Measurements from ENCODE around the gene INPP5B. TPM values are rescaled to one million over a fixed set of nuclear protein-coding genes. Genes with fewer than 3 reads are reported as not detected.

INPP5B gene
- total RNA-seq, 2 donors from 2014 or later = 14.3 to 24.6 TPM

GRCh38 chr1:37845786-37846185 is 101.1 kb downstream of the INPP5B start:
- H3K4me1 ChIP-seq = peaks cover 5% of the 10 kb centered on the region
- no peaks in the 10 kb centered on the region for H3K9me3 ChIP-seq
- H3K27me3 ChIP-seq = no peaks in the 10 kb centered on the region
- no peak overlapping the region for H3K9ac ChIP-seq (ENCODE audit: low read depth in 2 of 2, low read length in 2 of 2)
- H3K27ac ChIP-seq = peak overlapping the region; percentile 71
- DNase-seq = no peak
- H3K36me3 ChIP-seq = no peaks in the 10 kb centered on the region
- H3K4me3 ChIP-seq = no peak overlapping the region
- TF ChIP-seq CTCF (IDR thresholded peaks at IDR 0.05) = no peak
- intact Hi-C loops (cut with DNase I) = no loop called here

- DNase-seq = no peak
- Histone ChIP-seq H3K4me1 (peaks cover 5% of the 10 kb centered on the region), H3K27ac (no peak overlapping the region), H3K27me3 (no peaks in the 10 kb centered on the region), H3K4me3 (no peak overlapping the region), H3K36me3 (no peaks in the 10 kb centered on the region), H3K9ac (ENCODE audit: low read depth in 2 of 2, low read length in 2 of 2) (no peak overlapping the region), H3K9me3 (no peaks in the 10 kb centered on the region)
- intact Hi-C loops (cut with DNase I) = no loop called here
- no peak for TF ChIP-seq CTCF (IDR thresholded peaks at IDR 0.05)
Observed at GRCh38 chr1:37845049-37845646, 101.7 kb downstream of the INPP5B start.

- no peak for DNase-seq
- no peak overlapping the region for H3K4me3 ChIP-seq
- H3K27me3 ChIP-seq = no peaks in the 10 kb centered on the region
- no peaks in the 10 kb centered on the region for H3K9me3 ChIP-seq
- no peaks in the 10 kb centered on the region for H3K36me3 ChIP-seq
- peaks cover 5% of the 10 kb centered on the region for H3K4me1 ChIP-seq
- no peak for TF ChIP-seq CTCF (IDR thresholded peaks at IDR 0.05)
- no peak overlapping the region for H3K9ac ChIP-seq (ENCODE audit: low read depth in 2 of 2, low read length in 2 of 2)
- no peak overlapping the region for H3K27ac ChIP-seq
- intact Hi-C loops (cut with DNase I) = no loop called here
Observed at GRCh38 chr1:37844536-37844935, 102.3 kb downstream of the INPP5B start.

DNA sequence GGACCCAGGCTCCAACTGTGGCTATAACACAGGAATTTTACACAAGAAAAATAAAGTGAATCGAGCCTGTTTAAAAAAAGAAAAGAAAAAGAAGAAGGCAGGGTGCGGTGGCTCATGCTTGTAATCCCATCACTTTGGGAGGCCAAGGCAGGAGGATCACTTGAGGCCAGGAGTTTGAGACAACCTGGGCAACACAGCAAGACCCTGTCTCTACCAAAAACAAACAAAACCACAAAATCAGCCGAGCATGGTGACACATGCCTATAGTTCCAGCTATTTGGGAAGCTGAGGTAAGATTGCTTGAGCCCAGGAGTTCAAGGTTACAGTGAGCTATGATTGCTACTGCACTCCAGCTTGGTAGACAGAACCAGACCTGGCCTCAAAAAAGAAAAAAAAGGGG is 105.2 kb downstream of the INPP5B start:
- Histone ChIP-seq H3K27me3 (no peaks in the 10 kb centered on the region), H3K36me3 (no peaks in the 10 kb centered on the region)

GRCh38 chr1:37840711-37841110 is 106.1 kb downstream of the INPP5B start:
- Histone ChIP-seq H3K27ac (no peak overlapping the region), H3K27me3 (no peaks in the 10 kb centered on the region), H3K4me3 (no peak overlapping the region), H3K36me3 (no peaks in the 10 kb centered on the region), H3K4me1 (no peaks in the 10 kb centered on the region), H3K9me3 (no peaks in the 10 kb centered on the region), H3K9ac (ENCODE audit: low read depth in 2 of 2, low read length in 2 of 2) (no peak overlapping the region)
- no peak for TF ChIP-seq CTCF (IDR thresholded peaks at IDR 0.05)
- intact Hi-C loops (cut with DNase I) = no loop called here
- no peak for DNase-seq

More for the DNA sequence above, 105.2 kb downstream of the INPP5B start:
- H3K4me1 ChIP-seq = no peaks in the 10 kb centered on the region
- no peak overlapping the region for H3K9ac ChIP-seq (ENCODE audit: low read depth in 2 of 2, low read length in 2 of 2)
- no peak for TF ChIP-seq CTCF (IDR thresholded peaks at IDR 0.05)
- no peak overlapping the region for H3K27ac ChIP-seq
- no peak for DNase-seq
- no peak overlapping the region for H3K4me3 ChIP-seq
- H3K9me3 ChIP-seq = no peaks in the 10 kb centered on the region
- intact Hi-C loops (cut with DNase I) = no loop called here
